NOMO-1 treated with DMSO at 0.1 percent for 48 hours (cell line): ENCODE measurements around the gene DUSP1.
"Not testable (repeated sequence)": the region's sequence is repeated elsewhere in the genome, so short reads cannot be mapped to it uniquely, and the experiment has no call there.

ENCODE experiments used
- DNase-seq: peaks from one replicate; lab custom pipeline; 2025; ENCODE audit not compliant: unreplicated experiment; lab: John Stamatoyannopoulos, UW

DUSP1 gene

DNA sequence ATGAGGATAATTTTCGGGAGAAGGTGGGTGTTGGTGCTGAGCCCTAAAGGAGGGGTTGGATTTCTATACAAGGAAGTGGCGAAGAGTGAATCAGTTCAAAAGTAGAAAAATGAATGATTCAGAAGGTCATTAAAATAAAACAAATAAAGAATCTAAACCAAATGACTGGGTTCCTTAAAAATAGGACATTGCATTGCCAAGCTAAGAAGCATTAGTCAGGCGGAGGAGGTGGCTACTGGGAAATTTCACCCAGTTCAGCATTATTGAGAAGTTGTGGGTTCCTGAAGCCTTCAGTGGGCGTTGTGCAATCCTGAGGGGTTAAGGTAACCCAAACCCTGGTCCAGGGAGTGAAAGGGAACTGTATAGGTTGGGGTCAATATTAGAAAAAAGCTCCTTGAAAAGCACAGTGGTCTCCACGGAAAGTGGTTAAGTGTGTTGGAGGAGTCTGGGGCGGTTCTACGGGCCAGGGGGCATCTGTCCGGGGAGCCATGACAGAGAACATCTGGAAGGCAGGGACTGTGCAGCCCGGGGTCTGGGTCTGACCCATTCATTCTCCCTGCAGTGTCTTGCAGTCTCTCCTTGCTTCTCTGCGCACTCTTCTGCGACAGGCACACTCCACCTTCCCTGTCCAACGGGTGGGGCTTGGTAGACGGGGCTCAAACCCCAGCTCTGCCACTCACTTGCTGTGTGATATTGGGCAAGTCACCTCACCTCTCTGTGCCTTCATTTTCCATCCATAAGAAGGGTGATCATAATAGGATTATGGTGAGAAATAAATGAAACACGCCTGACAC, 27.6 kb upstream of the DUSP1 start:
- DNase-seq, result peak; percentile 93

- DNase-seq, result peak; percentile 3
Measured at GRCh38 chr5:172797771-172798191, 26.8 kb upstream of the DUSP1 start.

GRCh38 chr5:172796306-172796705, 25.3 kb upstream of the DUSP1 start:
- no peak for DNase-seq

GRCh38 chr5:172795318-172795977, 24.5 kb upstream of the DUSP1 start:
- DNase-seq, result no peak

- DNase-seq, result peak; percentile 55
Measured at GRCh38 chr5:172793577-172794488, 22.8 kb upstream of the DUSP1 start.

GRCh38 chr5:172792701-172793570, 21.9 kb upstream of the DUSP1 start:
- DNase-seq, result no peak

DNA sequence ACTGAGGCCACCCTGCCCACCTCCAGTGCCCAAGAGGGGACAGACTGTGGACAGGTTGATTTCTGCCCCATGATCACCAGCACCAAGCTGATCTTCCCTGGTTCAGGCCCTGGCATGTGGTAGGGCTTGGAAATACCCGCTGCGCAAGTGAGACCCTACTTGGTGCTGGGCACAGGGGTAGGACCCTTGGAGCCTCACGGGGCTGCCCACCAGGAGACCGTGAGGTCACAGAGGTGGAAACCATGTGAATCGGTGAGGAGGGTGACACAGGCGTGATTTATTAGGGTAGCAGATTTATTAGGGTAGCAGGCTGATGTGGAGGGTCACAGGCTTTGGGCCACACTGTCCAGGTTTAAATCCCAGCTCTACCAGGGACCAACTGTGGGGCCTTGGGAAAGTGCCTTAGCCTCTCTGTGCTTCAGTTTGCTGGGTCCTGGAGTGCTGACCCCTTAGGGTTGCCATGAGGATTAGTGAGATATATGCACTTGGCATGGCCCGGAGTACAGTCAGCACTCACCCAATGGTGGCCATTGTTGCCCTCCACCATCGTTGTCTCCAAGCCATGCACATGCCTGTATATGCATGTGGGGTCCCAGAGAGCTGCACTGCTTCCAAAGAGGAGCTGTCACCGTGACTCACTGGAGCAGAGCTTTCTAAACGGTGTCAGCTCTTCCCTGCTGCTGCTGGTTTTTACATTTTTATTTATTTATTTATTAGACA, 20.9 kb upstream of the DUSP1 start:
- no peak for DNase-seq

DNA sequence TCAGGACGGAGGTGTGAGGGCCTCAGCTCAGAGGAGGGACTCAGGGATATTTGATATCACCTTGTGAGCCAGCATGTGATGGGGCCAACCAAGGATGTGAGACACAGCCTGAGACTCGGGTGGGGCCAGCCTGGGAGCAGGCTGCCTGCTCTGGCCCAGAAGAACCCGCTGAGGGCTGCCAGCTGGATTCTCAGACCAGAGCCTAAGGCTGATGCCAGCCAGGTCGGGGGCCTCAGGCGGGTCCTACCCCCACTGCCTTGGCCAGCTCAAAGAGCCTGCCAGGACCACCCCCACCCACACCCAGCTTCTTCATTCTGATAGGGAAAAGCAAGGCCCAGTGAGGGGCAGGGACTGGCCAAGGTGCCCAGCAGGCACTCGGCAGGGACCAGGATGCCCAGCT, 20.3 kb upstream of the DUSP1 start:
- DNase-seq, result no peak

GRCh38 chr5:172790496-172790889, 19.5 kb upstream of the DUSP1 start:
- DNase-seq, result no peak

- no peak for DNase-seq
Measured at GRCh38 chr5:172789687-172790495, 18.9 kb upstream of the DUSP1 start.

- DNase-seq, result no peak
Measured at GRCh38 chr5:172788771-172789686, 18.0 kb upstream of the DUSP1 start.

GRCh38 chr5:172787538-172787937, 16.5 kb upstream of the DUSP1 start:
- DNase-seq, result not testable (repeated sequence)

- DNase-seq, result no peak
Measured at GRCh38 chr5:172786736-172787462, 15.9 kb upstream of the DUSP1 start.

GRCh38 chr5:172785429-172786088, 14.6 kb upstream of the DUSP1 start:
- no peak for DNase-seq

- DNase-seq, result not testable (repeated sequence)
Measured at GRCh38 chr5:172784162-172784561, 13.2 kb upstream of the DUSP1 start.

DNA sequence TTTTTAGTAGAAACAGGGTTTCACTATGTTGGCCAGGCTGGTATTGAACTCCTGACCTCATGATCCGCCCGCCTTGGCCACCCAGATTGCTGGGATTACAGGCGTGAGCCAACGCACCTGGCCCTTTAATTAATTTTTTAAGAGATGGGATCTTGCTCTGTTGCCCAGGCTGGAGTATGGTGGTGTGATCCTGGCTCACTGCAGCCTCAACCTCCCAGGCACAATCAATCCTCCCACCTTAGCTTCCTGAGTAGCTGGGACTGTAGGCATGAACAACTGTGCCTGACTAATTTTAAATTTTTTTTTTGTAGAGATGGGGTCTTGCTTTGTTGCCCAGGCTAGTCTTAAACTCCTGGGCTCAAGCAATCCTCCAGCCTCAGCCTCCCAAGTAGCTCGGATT, 12.3 kb upstream of the DUSP1 start:
- not testable (repeated sequence) for DNase-seq
